HG03175 (cell line): ENCODE measurements around the gene BRF1.

ENCODE experiments used
- ATAC-seq: cut with Tn5 transposase; IDR thresholded peaks from one replicate; pipeline ENCODE4 v1.9.1; 2021; ENCODE audit warnings: mild to moderate bottlenecking, moderate library complexity; ENCODE audit not compliant: unreplicated experiment

Gene BRF1

GRCh38 chr14:105214324-105214915, 86.4 kb downstream of the BRF1 start:
- ATAC-seq, result no peak

- ATAC-seq, result no peak
Observed at GRCh38 chr14:105213361-105213760, 87.4 kb downstream of the BRF1 start.

- no peak for ATAC-seq
Observed at GRCh38 chr14:105212541-105213300, 88.1 kb downstream of the BRF1 start.

GRCh38 chr14:105211758-105212089, 89.1 kb downstream of the BRF1 start:
- no peak for ATAC-seq

- no peak for ATAC-seq
Observed at GRCh38 chr14:105211086-105211757, 89.6 kb downstream of the BRF1 start.

- ATAC-seq, result no peak
Observed at GRCh38 chr14:105210266-105211025, 90.4 kb downstream of the BRF1 start.

GRCh38 chr14:105209646-105210045, 91.2 kb downstream of the BRF1 start:
- no peak for ATAC-seq

- ATAC-seq, result no peak
Observed at GRCh38 chr14:105209091-105209490, 91.7 kb downstream of the BRF1 start.

- ATAC-seq, result no peak
Observed at GRCh38 chr14:105208738-105209075, 92.1 kb downstream of the BRF1 start.

- ATAC-seq, result no peak
Observed at GRCh38 chr14:105207996-105208737, 92.6 kb downstream of the BRF1 start.

GRCh38 chr14:105207460-105207901, 93.3 kb downstream of the BRF1 start:
- no peak for ATAC-seq

- no peak for ATAC-seq
Observed at GRCh38 chr14:105206873-105207272, 93.9 kb downstream of the BRF1 start.

- no peak for ATAC-seq
Observed at GRCh38 chr14:105205673-105206208, 95.1 kb downstream of the BRF1 start.

- ATAC-seq, result no peak
Observed at GRCh38 chr14:105204931-105205672, 95.7 kb downstream of the BRF1 start.

GRCh38 chr14:105204206-105204930, 96.4 kb downstream of the BRF1 start:
- ATAC-seq, result no peak

- ATAC-seq, result no peak
Observed at GRCh38 chr14:105203701-105204100, 97.1 kb downstream of the BRF1 start.

GRCh38 chr14:105203057-105203531, 97.7 kb downstream of the BRF1 start:
- no peak for ATAC-seq

- ATAC-seq, result no peak
Observed at GRCh38 chr14:105201925-105202513, 98.8 kb downstream of the BRF1 start.
